GM19099 (cell line): ENCODE data around the gene FBXL19.

Experiments used
- POLR2A ChIP-seq: IDR thresholded peaks from 3 replicates; pipeline ENCODE4 v1.6.1; 2011; ENCODE audit warnings: low read depth; ENCODE audit not compliant: insufficient read length; ENCODE audit errors: extremely low read depth

The FBXL19 gene

DNA sequence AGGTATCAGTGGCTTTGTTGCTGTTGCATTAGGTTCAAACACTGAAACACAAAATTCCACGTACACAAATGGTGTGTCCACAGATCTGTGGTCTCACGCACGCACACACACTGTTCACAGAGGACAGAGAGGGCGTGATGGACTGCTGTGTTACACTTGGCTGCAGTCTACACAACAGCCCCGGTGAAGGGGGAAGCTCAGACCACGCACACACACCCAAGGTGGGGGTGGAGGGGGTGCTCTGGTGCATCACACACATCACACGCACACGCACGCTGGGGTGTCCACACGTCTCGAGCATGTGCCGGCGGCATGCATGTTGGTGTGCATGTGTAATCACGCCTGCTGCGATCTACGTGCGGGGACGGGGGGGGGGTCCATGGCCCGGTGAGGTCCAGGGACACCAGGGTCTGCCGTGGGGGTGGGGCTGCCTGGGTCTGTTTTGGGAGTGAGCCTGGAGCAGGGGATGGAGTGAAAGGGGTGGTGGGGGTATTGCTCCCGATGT is 69.0 kb downstream of the FBXL19 start:
- no peak for TF ChIP-seq POLR2A

DNA sequence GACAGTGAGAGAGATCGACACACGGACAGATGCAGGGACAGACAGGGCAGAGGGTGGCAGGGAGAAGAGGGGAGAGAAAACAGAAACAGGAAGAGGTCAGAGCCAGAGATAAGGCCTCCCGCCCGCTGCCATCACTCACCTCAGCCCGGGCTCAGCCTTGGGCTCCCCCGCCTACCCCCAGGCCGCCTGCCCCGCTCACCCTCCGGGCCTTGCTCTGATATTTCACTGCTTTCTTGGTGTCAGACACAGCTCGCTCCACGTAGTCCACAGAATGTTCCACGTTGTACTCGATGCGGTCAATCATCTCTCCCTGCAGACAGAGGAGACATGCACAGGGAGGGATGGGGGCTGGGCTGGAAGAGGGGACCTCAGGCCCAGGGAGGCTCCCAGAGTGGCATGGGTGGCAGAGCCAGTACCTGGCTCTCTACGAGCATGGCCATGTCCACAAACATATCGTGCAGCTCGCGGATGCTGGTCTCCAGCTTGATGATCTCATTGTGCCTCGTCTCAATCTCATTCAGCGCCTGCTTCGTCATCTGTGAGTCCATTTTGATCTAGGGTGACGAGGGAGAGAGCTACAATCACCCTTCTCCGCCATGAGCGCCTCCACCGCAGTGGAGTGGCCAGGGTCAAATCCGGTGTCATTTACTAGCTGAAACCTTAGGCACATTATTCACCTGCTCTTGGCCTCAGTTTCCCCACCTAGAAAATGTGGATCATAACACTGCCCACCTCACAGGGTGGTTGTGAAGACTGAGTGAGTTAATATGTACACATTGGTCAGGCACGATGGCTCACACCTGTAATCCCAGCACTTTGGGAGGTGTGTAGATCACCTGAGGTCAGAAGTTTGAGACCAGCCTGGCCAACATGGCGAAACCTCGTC is 69.8 kb downstream of the FBXL19 start:
- TF ChIP-seq POLR2A: no peak

DNA sequence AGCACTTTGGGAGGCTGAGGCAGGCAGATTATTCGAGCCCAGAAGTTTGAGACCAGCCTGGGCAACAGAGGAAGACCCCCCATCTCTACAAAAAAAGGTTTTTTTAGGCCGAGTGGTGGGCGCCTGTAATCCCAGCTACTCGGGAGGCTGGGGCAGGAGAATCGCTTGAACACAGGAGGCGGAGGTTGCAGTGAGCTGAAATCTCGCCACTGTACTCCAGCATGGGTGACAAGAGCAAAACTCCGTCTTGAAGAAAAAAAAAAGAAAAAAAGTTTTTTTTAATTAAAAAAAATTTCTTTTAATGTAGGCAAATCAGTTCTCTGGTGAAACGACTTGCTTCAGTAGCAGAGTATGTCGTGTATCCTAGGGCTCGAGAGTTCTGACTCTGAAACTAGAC is 72.6 kb downstream of the FBXL19 start:
- TF ChIP-seq POLR2A: no peak

DNA sequence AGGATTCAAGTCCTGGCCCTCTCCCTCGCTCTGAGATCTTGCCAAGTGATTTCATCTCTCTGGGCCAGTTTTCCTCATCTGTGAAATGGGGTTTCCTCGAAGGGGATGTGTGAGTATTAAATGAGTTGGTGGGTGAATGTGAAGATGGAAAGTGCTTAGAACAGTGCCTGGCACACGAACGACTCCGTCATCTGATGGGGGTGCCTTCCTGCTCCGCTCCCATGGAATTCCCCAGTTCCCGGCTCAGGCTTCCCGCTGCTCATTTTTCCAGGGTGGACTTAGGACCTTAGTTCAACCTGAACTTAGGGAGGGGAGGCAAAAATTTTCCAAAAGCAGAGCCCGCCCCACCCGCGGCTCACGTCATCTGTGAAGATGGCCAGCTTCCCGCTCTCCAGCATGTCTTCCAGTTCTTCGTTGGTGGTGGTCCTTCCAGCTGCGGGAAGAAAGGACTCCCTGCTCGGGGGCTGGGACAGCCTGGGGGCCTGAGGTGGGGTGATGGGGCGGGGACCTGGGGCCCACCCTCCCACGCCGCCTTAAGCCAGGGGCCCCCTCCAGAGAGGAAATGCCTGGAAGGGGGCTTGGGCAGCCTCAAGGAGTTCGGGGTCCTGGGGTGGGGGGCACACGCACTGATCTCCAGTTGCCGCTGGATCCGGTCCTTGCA is 73.1 kb downstream of the FBXL19 start:
- TF ChIP-seq POLR2A: no peak

DNA sequence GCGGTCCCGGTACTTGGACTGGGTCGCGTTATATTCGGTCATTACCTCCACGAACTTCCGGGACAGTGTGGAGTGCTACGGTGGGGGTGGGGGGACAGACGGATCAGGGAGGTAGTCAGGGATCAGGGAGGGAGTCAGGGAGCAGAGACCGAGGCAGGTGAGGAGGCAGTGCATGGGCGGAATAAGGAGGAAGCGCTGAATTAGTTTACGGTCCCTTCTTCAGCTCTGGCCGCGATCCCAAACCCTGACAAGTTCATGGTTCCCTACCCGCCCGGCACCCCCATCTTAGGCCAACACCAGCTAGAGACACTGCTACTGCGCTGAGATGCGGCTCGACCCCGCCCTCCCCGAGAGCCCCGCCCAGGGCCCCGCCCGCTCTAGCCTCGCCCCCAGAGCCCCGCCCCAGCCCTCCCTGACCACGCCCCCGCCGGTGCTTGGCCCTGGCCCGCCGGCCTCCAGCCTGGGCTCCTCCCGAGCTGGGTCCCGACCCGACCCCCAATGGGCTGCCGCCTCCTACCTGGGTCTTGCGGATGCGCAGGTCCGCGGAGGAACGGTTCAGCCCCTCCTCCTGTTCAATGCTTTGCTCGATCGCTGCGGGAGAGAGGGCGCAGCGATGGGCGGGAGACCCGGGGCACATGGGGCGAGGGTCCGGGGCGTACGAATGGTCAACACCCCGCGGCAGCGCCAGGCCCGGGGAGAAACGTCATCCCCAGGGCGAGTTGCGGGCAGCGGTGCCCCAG is 73.8 kb downstream of the FBXL19 start:
- TF ChIP-seq POLR2A: peak; percentile 77

GRCh38 chr16:30997725-30998711 is 74.6 kb downstream of the FBXL19 start:
- no peak for TF ChIP-seq POLR2A
